CD4-positive, alpha-beta T cell (primary cell): ENCODE measurements around the gene HSD3B2. TPM values are rescaled to one million over a fixed set of nuclear protein-coding genes. Genes with fewer than 3 reads are reported as not detected.

ENCODE experiments used
- ATAC-seq: fragments of 200-7000 bp; cut with Tn5 transposase; one replicate; pipeline ENCODE4 v1.10.0; 2022; ENCODE audit warnings: mild to moderate bottlenecking; ENCODE audit not compliant: poor library complexity
- CTCF ChIA-PET: fragments of 350-600 bp; sonication (Branson Sonifier 250); formaldehyde crosslinking; loops from one replicate; lab custom pipeline; 2021; ENCODE audit warnings: antibody characterized with exemption, inconsistent platforms; lab: Charles Lee
- POLR2A ChIA-PET: fragments of 350-600 bp; sonication (Branson Sonifier 250); formaldehyde crosslinking; loops from one replicate; lab custom pipeline; 2021; ENCODE audit warnings: antibody characterized with exemption, inconsistent platforms; lab: Charles Lee
- DNase-seq, 14 experiments: peaks; one replicate each; pipeline ENCODE4 v3.0.0-alpha.2; 2013 to 2020; ENCODE audit warnings: mixed read lengths in 2 of 14
- H3K27ac ChIP-seq, 2 donors: one replicate each; pipeline versions ENCODE4 v1.5.1 to v1.7.0; 2013; ENCODE audit warnings: low read length in 2 of 2, low read depth in 1 of 2, mild to moderate bottlenecking in 1 of 2
- H3K27me3 ChIP-seq, 2 experiments: 1 replicate in 1 of 2; 2 replicates in 1 of 2; pipeline versions ENCODE4 v1.6.1 to v1.7.0; 2013; ENCODE audit warnings: low read length in 2 of 2, control low read depth in 1 of 2, mild to moderate bottlenecking in 1 of 2, moderate library complexity in 1 of 2; ENCODE audit not compliant: insufficient read depth in 2 of 2, control insufficient read depth in 1 of 2
- H3K36me3 ChIP-seq: one replicate; pipeline ENCODE4 v1.6.1; 2013; ENCODE audit warnings: low read length, control low read depth; ENCODE audit not compliant: insufficient read depth
- H3K4me1 ChIP-seq: one replicate; pipeline ENCODE4 v1.6.1; 2013; ENCODE audit warnings: low read length, control low read depth; ENCODE audit not compliant: insufficient read depth
- H3K4me3 ChIP-seq: one replicate; pipeline ENCODE4 v1.5.1; 2013; ENCODE audit warnings: mild to moderate bottlenecking, low read length, moderate library complexity
- H3K9me3 ChIP-seq, 2 experiments: 1 replicate in 1 of 2; 2 replicates in 1 of 2; pipeline versions ENCODE4 v1.6.1 to v1.7.0; 2013; ENCODE audit warnings: low read length in 2 of 2, mild to moderate bottlenecking in 2 of 2, control low read depth in 1 of 2, moderate library complexity in 1 of 2; ENCODE audit not compliant: control insufficient read depth in 1 of 2, insufficient read depth in 1 of 2
- H3K27ac Mint-ChIP-seq: one replicate; pipeline ENCODE4 v1.8.0; 2020; ENCODE audit warnings: mixed read lengths
- H3K27me3 Mint-ChIP-seq: one replicate; pipeline ENCODE4 v1.8.0; 2021; ENCODE audit warnings: mixed read lengths
- H3K36me3 Mint-ChIP-seq: one replicate; pipeline ENCODE4 v1.8.0; 2021; ENCODE audit warnings: low read depth, mixed read lengths
- H3K4me1 Mint-ChIP-seq: one replicate; pipeline ENCODE4 v1.8.0; 2021; ENCODE audit warnings: low read depth, mixed read lengths
- H3K4me3 Mint-ChIP-seq: one replicate; pipeline ENCODE4 v1.8.0; 2020; ENCODE audit warnings: mild to moderate bottlenecking, mixed read lengths
- H3K9me3 Mint-ChIP-seq: one replicate; pipeline ENCODE4 v1.8.0; 2020; ENCODE audit warnings: mixed read lengths
- intact Hi-C, 2 experiments: fragments of 100-400 bp; cut with DNase I in 1 of 2; cut with micrococcal nuclease in 1 of 2; formaldehyde crosslinking; loops; one replicate each; pipeline versions ENCODE4 v1.15.1 to v1.9.0; 2023 to 2025; cut with DNase I, micrococcal nuclease
- polyA plus RNA-seq, 2 donors: library from polyadenylated mRNA; unstranded; fragments of 120-200 nt; gene quantifications; one replicate each; pipeline ENCODE4 v1.2.1, GENCODE V29; 2013
- total RNA-seq, 174 experiments: library from RNA in 2 of 174; stranded (reverse) in 2 of 174; gene quantifications; one replicate each; pipeline ENCODE4 v1.2.3 and lab custom pipeline; 2021 to 2026
- TF ChIP-seq, protein P1 (sequence below): fragments of 200-600 bp; IDR thresholded peaks from one replicate; pipeline ENCODE4 v1.8.0; 2022; ENCODE audit warnings: antibody characterized with exemption, mild to moderate bottlenecking

Gene HSD3B2
- total RNA-seq: not detected
- not detected for polyA plus RNA-seq (2013, experiment 1 of 2)
- polyA plus RNA-seq (2013, experiment 2 of 2): 0.05 TPM
- total RNA-seq (lab: John Stamatoyannopoulos, UW): 0 to 0.12 (median 0) reads per million in 172 experiments

DNA sequence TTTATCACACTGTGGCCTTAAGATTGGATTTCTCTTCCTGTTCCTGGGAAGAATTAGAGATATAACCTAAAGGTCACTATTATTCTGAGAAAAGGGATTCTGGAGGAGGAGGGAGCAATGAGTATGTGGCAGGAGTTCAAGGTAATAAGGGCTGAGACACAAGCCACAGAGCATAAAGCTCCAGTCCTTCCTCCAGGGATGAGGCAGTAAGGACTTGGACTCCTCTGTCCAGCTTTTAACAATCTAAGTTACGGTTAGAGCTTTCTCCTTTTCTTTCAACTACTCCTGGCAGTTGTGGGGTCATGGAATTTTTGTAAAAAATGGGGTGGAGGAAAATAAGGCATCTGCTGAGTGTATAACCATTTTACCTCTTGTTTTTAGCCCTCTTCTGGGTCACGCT is at the start of gene HSD3B2:
HSD3B2 (plus strand) TSS at position 201 of the 400 bp plus-strand sequence. CDS start 270 bp downstream, outside the sequence.
- ATAC-seq (no peak), DNase-seq (no peak)
- H3K4me3 Mint-ChIP-seq: no peak within 1 kb of the TSS
- CTCF ChIA-PET: no interaction called here
- H3K9me3 ChIP-seq: no peaks in the 10 kb centered on the region
- no peaks in the 10 kb centered on the region for H3K27me3 Mint-ChIP-seq
- no peaks in the 10 kb centered on the region for H3K36me3 Mint-ChIP-seq
- H3K27ac ChIP-seq: no peak within 1 kb of the TSS
- no peaks in the 10 kb centered on the region for H3K27me3 ChIP-seq
- H3K4me3 ChIP-seq: no peak within 1 kb of the TSS
- no peaks in the 10 kb centered on the region for H3K4me1 Mint-ChIP-seq
- POLR2A ChIA-PET: no interaction called here
- TF ChIP-seq, protein P1, sequence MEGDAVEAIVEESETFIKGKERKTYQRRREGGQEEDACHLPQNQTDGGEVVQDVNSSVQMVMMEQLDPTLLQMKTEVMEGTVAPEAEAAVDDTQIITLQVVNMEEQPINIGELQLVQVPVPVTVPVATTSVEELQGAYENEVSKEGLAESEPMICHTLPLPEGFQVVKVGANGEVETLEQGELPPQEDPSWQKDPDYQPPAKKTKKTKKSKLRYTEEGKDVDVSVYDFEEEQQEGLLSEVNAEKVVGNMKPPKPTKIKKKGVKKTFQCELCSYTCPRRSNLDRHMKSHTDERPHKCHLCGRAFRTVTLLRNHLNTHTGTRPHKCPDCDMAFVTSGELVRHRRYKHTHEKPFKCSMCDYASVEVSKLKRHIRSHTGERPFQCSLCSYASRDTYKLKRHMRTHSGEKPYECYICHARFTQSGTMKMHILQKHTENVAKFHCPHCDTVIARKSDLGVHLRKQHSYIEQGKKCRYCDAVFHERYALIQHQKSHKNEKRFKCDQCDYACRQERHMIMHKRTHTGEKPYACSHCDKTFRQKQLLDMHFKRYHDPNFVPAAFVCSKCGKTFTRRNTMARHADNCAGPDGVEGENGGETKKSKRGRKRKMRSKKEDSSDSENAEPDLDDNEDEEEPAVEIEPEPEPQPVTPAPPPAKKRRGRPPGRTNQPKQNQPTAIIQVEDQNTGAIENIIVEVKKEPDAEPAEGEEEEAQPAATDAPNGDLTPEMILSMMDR: no peak
- H3K9me3 Mint-ChIP-seq: no peaks in the 10 kb centered on the region
- no peaks in the 10 kb centered on the region for H3K4me1 ChIP-seq
- H3K27ac Mint-ChIP-seq: no peak within 1 kb of the TSS
- no peaks in the 10 kb centered on the region for H3K36me3 ChIP-seq
- intact Hi-C loops: no loop called here

DNA sequence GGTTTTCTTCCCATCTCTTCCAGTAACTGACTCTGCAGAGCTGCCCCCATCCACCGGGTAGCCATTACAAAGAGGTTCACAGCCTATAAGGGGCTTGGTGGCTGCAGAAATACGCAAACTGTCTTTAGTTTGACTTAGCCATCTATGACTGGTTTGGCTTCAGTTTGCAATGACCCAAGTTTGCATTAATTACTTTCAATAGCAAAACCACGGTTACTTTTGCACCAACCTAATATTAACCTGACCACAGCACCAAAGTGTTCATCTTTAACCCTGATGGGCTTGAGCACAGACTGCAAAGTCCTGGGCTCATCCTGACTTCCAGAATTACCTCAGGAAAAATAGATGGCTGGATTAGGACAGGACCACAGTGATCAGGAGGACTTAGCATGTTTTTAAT is 48.5 kb upstream of the HSD3B2 start:
- Histone ChIP-seq H3K27ac (no peak overlapping the region), H3K27me3 (peaks cover under 1 to 3% of the 10 kb centered on the region in 2 experiments), H3K9me3 (no peaks in the 10 kb centered on the region), H3K4me1 (no peaks in the 10 kb centered on the region), H3K36me3 (no peaks in the 10 kb centered on the region), H3K4me3 (no peak overlapping the region)
- ATAC-seq (no peak), DNase-seq (no peak)
- Mint-ChIP-seq H3K4me1 (no peaks in the 10 kb centered on the region), H3K9me3 (no peaks in the 10 kb centered on the region), H3K27ac (no peak overlapping the region), H3K36me3 (no peaks in the 10 kb centered on the region), H3K4me3 (no peak overlapping the region), H3K27me3 (peaks cover 22% of the 10 kb centered on the region)
- ChIA-PET CTCF (no interaction called here), POLR2A (no interaction called here)
- TF ChIP-seq, protein P1: no peak
- intact Hi-C loops: no loop called here

DNA sequence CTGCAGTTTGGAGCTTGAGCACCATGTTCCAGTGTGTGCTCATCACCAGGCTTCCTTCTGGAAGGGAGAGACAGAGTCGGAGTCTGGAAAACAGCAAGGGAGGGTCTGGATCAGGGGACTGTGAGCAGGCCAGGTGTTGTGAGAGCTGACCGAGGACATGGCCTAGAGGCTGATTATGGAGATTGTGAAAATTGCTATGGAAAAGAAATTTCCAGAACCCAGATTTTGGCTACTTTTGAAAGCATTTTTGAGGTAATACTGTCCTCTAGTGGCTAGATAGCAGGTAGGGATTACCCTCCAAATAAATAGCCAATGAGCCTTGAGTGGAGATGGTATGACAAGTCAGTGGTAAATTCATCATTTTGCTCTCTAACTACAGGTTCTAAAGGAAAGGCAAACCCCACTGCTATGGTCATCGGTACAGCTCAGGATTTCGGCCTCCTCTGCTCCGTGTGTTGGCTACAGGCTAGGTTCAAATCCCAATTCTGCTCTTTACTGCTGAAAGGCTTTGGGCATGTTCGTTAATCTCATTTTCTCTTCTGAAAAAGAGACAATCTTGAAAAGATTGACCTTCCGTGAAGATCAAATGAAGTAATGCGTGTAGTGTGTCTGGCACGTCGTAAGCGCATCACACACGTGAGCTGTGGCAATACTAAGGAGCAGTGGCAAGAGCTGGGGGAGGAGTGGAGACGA is 47.4 kb upstream of the HSD3B2 start:
- TF ChIP-seq, protein P1: no peak
- no peaks in the 10 kb centered on the region for H3K4me1 Mint-ChIP-seq
- H3K27ac Mint-ChIP-seq: no peak overlapping the region

More for the DNA sequence above, 47.4 kb upstream of the HSD3B2 start:
- no peak overlapping the region for H3K4me3 Mint-ChIP-seq
- no peaks in the 10 kb centered on the region for H3K9me3 Mint-ChIP-seq
- Histone ChIP-seq H3K9me3 (no peaks in the 10 kb centered on the region), H3K27ac (no peak overlapping the region), H3K4me3 (no peak overlapping the region), H3K36me3 (no peaks in the 10 kb centered on the region), H3K4me1 (no peaks in the 10 kb centered on the region), H3K27me3 (peaks cover 3 to 4% of the 10 kb centered on the region in 2 experiments)
- ChIA-PET POLR2A (no interaction called here), CTCF (no interaction called here)
- peaks cover 26% of the 10 kb centered on the region for H3K27me3 Mint-ChIP-seq
- peak in 3 of 14 experiments; percentile 1 to 6 (median 2) for DNase-seq
- ATAC-seq: no peak
- intact Hi-C loops: no loop called here
- H3K36me3 Mint-ChIP-seq: no peaks in the 10 kb centered on the region
